GM18909 (cell line): ENCODE data around the gene PLBD2.

ENCODE experiments used
- ATAC-seq: cut with Tn5 transposase; IDR thresholded peaks from one replicate; pipeline ENCODE4 v1.9.1; 2021; ENCODE audit warnings: mild to moderate bottlenecking; ENCODE audit not compliant: unreplicated experiment, poor library complexity

The PLBD2 gene, protein sequence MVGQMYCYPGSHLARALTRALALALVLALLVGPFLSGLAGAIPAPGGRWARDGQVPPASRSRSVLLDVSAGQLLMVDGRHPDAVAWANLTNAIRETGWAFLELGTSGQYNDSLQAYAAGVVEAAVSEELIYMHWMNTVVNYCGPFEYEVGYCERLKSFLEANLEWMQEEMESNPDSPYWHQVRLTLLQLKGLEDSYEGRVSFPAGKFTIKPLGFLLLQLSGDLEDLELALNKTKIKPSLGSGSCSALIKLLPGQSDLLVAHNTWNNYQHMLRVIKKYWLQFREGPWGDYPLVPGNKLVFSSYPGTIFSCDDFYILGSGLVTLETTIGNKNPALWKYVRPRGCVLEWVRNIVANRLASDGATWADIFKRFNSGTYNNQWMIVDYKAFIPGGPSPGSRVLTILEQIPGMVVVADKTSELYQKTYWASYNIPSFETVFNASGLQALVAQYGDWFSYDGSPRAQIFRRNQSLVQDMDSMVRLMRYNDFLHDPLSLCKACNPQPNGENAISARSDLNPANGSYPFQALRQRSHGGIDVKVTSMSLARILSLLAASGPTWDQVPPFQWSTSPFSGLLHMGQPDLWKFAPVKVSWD

DNA sequence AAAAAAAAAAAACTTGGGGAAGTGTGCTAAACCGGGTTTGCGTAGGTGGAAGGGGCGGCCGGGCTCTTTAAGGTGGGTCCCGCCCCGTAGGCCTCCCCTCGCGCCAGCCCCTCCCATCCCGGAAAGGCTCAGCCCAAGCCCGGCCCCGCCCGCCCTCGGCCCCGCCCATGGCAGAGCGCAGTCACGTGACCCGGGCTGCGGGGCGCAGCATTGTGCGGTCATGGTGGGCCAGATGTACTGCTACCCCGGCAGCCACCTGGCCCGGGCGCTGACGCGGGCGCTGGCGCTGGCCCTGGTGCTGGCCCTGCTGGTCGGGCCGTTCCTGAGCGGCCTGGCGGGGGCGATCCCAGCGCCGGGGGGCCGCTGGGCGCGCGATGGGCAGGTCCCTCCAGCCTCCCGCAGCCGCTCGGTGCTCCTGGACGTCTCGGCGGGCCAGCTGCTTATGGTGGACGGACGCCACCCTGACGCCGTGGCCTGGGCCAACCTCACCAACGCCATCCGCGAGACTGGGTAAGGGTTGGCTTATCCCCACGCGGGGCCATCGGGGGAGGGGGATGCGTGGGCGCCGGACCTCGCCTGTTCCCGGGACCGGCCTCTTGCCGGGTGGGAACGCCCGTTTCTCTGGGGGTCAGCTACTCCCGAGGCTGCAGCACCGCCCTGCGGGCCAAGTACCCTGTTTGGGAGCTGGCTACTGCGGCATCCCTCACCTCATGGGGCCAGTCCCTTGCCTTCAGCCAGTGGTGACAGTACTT is at the start of gene PLBD2:
Gene PLBD2, plus strand, starts transcription at position 207 of the 752 bp plus-strand sequence. Its CDS starts 14 bp downstream, at position 221.
- peak; percentile 88 for ATAC-seq

DNA sequence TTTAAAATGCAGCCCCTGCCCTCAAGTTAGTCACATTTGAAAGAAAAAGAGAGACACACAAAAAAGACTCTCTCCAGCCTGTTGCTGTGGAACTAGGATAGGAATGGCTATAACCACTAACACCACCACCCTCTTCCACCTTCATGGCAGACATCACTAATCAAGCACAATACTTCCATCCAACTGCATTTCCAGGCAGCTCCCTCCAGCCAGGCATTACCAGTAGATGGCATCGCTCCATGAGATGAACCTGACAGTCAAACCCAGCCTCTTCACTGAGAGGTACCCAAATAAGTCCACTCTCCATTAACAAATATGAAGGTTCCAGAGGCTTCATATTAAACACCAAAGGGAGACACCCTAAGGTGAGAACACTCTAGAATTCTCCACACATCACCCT is 47.9 kb upstream of the PLBD2 start:
- no peak for ATAC-seq

- ATAC-seq: no peak
Observed at GRCh38 chr12:113314121-113314529, 44.3 kb upstream of the PLBD2 start.

GRCh38 chr12:113315358-113315757 is 43.0 kb upstream of the PLBD2 start:
- no peak for ATAC-seq

GRCh38 chr12:113316155-113316554 is 42.2 kb upstream of the PLBD2 start:
- no peak for ATAC-seq

- ATAC-seq: no peak
Observed at GRCh38 chr12:113317122-113317521, 41.3 kb upstream of the PLBD2 start.

- no peak for ATAC-seq
Observed at GRCh38 chr12:113318046-113318656, 40.2 kb upstream of the PLBD2 start.

GRCh38 chr12:113318900-113319628 is 39.3 kb upstream of the PLBD2 start:
- no peak for ATAC-seq

DNA sequence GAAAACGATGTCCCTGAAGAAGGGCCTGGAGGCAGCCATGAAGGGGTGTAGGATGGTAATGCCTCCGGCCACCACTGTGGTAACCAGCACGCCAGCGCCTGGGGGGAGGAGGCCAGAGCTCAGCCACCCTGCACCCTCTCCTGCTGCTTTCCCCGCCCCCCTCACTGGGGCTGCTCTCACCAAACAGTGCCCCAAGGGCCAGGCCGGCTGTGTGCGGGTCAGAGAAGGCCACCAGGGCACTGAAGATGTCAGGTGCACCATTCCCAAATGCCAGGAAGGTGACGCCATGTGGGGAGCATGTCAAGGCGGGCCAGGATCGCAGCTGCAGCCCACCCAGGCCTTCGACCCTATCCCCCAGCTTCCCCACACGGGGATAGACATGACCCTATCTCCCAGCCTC is 38.0 kb upstream of the PLBD2 start:
- no peak for ATAC-seq

GRCh38 chr12:113322343-113322742 is 36.0 kb upstream of the PLBD2 start:
- no peak for ATAC-seq

DNA sequence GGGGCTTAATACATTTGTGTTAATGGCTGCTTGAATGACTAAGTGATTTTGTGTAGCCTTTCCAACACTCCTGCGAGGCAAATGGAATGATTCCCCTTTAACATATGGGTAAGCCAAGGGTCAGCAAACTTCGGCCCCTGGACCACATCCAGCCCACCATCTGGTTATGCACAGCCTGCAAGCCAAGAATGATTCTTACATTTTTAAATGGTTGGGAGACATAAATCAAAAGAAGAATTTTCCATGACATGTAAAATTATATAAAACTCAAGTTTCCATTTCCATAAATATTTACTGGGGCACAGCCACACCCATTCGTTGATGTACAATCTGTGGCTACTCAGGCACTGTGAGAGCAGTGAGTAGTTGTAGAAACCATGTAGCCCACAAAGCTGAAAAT is 32.5 kb upstream of the PLBD2 start:
- ATAC-seq: no peak

GRCh38 chr12:113326775-113327395 is 31.5 kb upstream of the PLBD2 start:
- no peak for ATAC-seq

- no peak for ATAC-seq
Observed at GRCh38 chr12:113328368-113328889, 30.0 kb upstream of the PLBD2 start.

DNA sequence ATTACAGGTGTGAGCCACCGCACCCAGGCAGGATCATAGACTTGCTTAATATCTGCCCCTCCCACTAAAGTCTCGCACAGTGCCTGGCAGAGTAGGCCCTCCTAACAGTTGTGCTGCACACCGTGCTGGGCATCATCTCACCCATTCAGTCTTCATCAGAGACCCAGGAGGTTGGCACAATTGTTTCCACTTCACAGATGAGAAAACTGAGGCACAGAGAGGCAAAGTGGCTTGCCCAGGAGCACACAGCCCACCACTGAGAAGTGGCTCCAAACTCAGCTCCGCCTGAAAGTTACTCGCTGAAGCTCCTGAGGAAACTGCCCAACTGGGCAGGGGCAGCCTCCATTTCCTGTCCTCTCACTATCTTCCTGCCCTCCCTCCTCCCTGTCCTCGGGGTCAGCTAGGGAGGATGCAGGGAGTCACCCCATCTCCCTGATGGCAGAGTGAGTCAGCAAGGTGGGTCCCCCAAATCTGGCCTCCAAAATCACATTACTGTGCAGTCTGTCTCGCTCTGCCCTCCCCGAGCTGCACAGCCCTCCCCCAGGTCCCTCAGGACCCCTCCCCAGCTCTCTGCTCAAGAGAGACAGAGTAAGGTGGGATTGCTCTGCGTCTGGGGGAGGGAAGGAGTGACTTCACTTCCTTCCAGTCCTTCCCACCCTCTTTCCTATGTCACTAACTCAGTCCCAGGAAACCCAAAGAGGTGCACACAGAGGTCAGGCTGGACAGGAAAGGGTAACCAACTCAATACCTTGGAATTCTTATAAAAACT is 29.2 kb upstream of the PLBD2 start:
- ATAC-seq: no peak

GRCh38 chr12:113329791-113330417 is 28.5 kb upstream of the PLBD2 start:
- no peak for ATAC-seq

GRCh38 chr12:113330505-113330904 is 27.9 kb upstream of the PLBD2 start:
- no peak for ATAC-seq

DNA sequence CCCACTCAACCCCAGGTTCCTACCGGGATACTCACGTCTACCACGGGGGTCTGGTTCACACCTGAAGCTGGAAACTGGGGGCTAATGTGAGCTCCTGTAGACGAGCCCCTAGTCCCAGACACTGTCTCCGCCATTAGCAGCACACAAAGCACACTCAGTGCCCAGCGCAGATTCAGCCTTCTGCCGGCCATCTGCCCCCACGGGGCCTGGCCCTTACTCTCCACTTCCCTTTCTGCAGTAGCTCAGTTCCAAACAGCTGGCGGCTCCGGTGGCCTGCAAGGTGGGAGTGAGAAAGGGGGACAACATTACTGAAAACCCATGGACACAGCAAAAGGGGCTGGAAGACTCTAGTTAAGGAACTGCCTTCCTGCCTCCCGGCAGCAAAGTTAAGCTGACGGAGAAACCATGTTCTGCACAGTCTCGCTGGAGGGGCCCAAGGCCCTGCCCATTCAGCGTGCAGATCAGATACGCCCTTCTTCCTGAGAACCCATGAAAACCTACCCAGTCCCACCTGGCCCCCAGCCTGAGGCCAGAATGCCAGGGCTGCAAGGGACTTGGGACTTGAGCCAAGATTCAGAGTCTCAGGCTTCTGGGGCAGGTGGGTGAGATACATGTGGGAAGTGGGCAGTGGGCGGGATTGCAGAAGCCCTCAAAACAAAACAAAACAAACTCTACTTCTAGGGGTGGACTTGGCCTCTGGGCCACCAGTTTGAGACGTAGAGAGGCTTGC is 25.5 kb upstream of the PLBD2 start:
- ATAC-seq: no peak

DNA sequence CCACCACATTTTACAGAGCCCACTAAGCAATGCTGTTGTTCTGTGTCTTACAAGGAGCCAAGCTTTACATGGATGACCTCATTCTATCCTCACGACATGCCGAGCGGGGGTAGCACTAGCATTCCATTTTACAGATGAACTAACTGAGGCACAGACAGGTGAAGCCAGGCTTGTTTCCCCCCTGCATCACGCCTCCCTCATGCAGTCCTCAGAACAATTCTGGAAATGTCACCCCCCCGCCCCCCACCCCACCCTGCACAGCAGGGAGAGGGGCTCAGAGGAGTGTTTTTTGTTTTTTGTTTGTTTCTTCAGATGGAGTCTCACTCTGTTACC is 25.0 kb upstream of the PLBD2 start:
- ATAC-seq: no peak
